T-helper 1 cell treated with Interleukin-12 subunit alpha and Interleukin-12 subunit beta and Interleukin-4 antibody, amounts not matched to agents 30 μg/mL and 1 μg/mL, for 36 hours (primary cell): ENCODE data around the gene DHX34.
"Not testable (repeated sequence)": the region's sequence is repeated elsewhere in the genome, so short reads cannot be mapped to it uniquely, and the experiment has no call there.

ENCODE experiments used
- H3K27ac Mint-ChIP-seq: one replicate; pipeline ENCODE4 v1.8.0; 2021; ENCODE audit warnings: mild to moderate bottlenecking, mixed read lengths
- H3K27me3 Mint-ChIP-seq: one replicate; pipeline ENCODE4 v1.8.0; 2021; ENCODE audit warnings: low read depth, mixed read lengths
- H3K36me3 Mint-ChIP-seq: one replicate; pipeline ENCODE4 v1.8.0; 2021; ENCODE audit warnings: low read depth, mixed read lengths
- H3K4me1 Mint-ChIP-seq: one replicate; pipeline ENCODE4 v1.8.0; 2021; ENCODE audit warnings: low read depth, mixed read lengths
- H3K4me3 Mint-ChIP-seq: one replicate; pipeline ENCODE4 v1.8.0; 2021; ENCODE audit warnings: mild to moderate bottlenecking, moderate library complexity, mixed read lengths
- H3K9me3 Mint-ChIP-seq: one replicate; pipeline ENCODE4 v1.8.0; 2021; ENCODE audit warnings: mixed read lengths

Gene DHX34

DNA sequence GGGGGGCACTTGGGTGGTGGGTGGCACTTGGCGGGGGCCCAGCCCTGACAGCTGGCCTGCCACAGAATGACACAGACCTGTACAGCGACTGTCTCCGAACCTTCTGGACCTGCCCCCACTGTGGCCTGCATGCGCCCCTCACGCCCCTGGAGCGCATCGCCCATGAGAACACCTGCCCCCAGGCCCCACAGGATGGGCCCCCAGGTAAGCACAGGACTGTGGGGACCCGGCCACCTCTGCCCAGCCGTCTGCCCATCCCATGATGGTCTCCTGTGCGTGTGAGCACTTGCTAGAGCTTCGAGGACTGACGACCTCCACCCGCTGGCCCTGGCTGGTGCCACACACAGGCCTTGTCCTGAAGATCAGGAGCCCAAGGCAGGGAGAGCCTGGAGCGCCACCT, 32.0 kb downstream of the DHX34 start:
- Mint-ChIP-seq H3K4me3 (no peak overlapping the region), H3K27me3 (no peaks in the 10 kb centered on the region), H3K9me3 (no peaks in the 10 kb centered on the region), H3K4me1 (peaks cover 11% of the 10 kb centered on the region), H3K36me3 (peaks cover 14% of the 10 kb centered on the region), H3K27ac (no peak overlapping the region)

DNA sequence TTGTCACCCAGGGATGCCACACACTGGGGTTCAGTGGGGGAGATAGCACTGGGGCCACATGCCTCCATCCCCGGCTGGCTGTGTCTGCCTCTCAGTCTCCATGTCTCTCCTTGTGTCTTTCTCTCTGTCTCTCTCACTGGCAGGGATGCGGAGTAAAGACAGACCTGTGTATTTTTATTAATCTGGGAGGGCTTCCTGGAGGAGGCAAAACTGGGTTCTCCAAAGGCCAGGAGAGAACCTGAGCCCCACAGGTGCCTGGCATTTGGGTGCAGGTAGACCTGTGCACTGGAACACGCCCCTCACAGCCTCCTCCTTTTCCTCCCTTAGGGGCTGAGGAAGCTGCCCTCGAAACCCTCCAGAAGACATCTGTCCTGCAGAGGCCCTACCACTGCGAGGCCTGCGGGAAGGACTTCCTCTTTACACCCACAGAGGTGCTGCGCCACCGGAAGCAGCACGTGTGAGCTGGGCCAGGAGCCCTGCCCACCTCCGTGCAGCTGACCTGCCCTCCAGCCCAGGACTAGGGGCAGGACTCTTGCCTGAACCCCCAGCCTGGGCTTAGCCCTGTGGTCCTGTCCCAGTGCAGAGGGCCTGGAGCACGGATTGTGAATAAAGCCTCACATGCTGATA, 32.7 kb downstream of the DHX34 start:
- Mint-ChIP-seq H3K27ac (no peak overlapping the region), H3K36me3 (peaks cover 13% of the 10 kb centered on the region), H3K9me3 (no peaks in the 10 kb centered on the region), H3K4me1 (peaks cover 11% of the 10 kb centered on the region), H3K4me3 (no peak overlapping the region), H3K27me3 (no peaks in the 10 kb centered on the region)

DNA sequence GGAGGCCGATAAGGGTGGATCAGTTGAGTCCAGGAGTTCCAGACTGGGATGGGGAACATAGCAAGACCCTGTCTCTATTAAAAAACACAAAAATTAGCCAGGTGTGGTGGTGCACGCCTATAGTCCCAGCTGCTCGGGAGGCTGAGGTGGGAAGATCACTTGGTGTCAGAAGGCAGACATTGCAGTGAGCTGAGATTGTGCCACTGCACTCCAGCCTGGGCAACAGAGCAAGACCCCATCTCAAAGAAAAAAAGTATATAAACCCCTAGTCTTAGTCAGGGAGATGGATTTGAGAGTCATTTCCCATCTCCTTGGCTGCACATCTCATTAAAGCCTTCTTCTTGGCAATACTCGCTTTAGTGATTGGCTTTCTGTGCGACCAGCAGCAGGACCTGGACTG, 34.8 kb downstream of the DHX34 start:
- H3K9me3 Mint-ChIP-seq, H3K27me3 Mint-ChIP-seq, H3K27ac Mint-ChIP-seq, H3K4me3 Mint-ChIP-seq: not testable (repeated sequence)
- Mint-ChIP-seq H3K36me3 (peaks cover 13% of the 10 kb centered on the region), H3K4me1 (peaks cover 11% of the 10 kb centered on the region)

DNA sequence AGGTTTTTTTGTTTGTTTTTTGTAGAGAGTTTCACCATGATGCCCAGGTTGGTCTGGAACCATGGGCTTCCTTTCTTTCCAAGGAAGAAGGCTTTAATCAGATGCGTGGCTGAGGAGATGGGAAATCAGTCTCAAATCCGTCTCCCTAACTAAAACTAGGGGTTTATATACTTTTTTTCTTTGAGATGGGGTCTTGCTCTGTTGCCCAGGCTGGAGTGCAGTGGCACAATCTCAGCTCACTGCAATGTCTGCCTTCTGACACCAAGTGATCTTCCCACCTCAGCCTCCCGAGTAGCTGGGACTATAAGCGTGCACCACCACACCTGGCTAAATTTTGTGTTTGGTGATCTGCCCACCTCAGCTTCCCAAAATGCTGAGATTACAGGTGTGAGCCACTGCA, 35.4 kb downstream of the DHX34 start:
- not testable (repeated sequence) for H3K27ac Mint-ChIP-seq, H3K27me3 Mint-ChIP-seq, H3K4me3 Mint-ChIP-seq, H3K9me3 Mint-ChIP-seq
- peaks cover 11% of the 10 kb centered on the region for H3K4me1 Mint-ChIP-seq
- peaks cover 13% of the 10 kb centered on the region for H3K36me3 Mint-ChIP-seq

DNA sequence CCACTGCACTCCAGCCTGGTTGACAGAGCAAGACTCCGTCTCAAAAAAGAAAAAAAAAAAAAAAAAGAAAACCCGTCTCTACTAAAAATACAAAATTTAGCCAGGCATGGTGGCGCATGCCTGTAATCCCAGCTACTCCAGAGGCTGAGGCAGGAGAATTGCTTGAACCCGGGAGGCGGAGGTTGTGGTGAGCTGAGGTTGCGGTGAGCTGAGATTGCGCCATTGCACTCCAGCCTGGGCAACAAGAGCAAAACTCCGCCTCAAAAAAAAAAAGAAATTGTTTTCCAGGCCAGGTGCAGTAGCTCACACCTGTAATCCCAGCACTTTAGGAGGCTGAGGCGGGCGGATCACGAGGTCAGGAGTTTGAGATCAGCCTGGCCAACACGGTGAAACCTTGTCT, 37.5 kb downstream of the DHX34 start:
- not testable (repeated sequence) for H3K27ac Mint-ChIP-seq, H3K4me3 Mint-ChIP-seq, H3K27me3 Mint-ChIP-seq, H3K36me3 Mint-ChIP-seq, H3K9me3 Mint-ChIP-seq
- H3K4me1 Mint-ChIP-seq, result peaks cover 12% of the 10 kb centered on the region

DNA sequence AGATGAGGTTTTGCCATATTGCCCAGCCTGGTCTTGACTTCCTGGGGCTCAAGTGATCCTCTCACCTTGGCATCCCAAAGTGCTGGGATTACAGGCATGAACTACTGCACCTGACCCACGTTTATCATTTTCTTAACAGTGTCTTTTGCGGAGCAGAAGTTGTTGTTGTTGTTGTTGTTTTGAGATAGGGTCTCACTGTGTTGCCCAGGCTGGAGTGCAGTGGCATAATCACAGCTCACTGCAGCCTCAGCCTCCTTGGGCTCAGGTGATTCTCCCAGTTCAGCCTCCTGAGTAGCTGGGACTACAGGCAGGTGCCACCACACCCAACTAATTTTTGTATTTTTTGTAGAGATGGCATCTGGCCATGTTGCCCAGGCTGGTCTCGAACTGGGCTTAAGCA, 38.5 kb downstream of the DHX34 start:
- H3K27ac Mint-ChIP-seq, H3K4me1 Mint-ChIP-seq, H3K4me3 Mint-ChIP-seq, H3K27me3 Mint-ChIP-seq, H3K36me3 Mint-ChIP-seq, H3K9me3 Mint-ChIP-seq: not testable (repeated sequence)

DNA sequence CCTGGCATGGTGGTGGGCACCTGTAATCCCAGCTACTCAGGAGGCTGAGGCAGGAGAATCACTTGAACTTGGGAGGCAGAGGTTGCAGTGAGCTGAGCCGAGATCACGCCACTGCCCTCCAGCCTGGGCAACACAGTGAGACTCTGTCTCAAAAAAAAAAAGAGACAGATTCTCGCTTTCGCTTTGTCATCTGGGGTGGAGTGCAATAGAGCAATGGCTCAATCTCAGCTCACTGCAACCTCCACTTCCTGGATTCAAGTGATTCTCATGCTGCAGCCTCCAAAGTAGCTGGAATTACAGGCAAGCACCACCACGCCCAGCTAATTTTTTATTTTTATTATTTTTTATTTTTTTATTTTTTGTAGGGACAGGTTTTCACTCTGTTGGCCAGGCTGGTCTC, 39.6 kb downstream of the DHX34 start:
- not testable (repeated sequence) for H3K27ac Mint-ChIP-seq, H3K4me3 Mint-ChIP-seq, H3K36me3 Mint-ChIP-seq, H3K27me3 Mint-ChIP-seq, H3K9me3 Mint-ChIP-seq, H3K4me1 Mint-ChIP-seq

DNA sequence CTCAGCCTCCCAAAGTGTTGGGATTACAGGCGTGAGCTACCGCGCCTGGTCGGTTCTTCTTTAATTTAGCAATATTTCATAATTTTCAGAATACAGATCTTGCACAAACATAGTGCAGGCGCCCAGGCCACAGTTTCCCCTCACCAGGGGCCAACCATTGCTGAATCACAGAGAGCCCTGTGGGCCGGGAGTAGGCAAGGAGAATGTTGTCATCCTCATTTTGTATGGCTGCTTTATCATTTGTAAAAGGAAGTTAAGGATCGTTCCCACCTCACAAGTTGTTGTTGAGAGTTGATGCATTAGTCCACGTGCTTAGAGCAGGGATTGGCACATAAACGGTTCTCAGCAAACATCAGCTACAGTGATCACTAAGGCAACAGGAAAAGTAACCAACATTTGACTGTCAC, 40.0 kb downstream of the DHX34 start:
- Mint-ChIP-seq H3K4me3 (no peak overlapping the region), H3K27ac (no peak overlapping the region), H3K9me3 (no peaks in the 10 kb centered on the region), H3K27me3 (no peaks in the 10 kb centered on the region), H3K4me1 (peaks cover 4% of the 10 kb centered on the region), H3K36me3 (no peaks in the 10 kb centered on the region)

DNA sequence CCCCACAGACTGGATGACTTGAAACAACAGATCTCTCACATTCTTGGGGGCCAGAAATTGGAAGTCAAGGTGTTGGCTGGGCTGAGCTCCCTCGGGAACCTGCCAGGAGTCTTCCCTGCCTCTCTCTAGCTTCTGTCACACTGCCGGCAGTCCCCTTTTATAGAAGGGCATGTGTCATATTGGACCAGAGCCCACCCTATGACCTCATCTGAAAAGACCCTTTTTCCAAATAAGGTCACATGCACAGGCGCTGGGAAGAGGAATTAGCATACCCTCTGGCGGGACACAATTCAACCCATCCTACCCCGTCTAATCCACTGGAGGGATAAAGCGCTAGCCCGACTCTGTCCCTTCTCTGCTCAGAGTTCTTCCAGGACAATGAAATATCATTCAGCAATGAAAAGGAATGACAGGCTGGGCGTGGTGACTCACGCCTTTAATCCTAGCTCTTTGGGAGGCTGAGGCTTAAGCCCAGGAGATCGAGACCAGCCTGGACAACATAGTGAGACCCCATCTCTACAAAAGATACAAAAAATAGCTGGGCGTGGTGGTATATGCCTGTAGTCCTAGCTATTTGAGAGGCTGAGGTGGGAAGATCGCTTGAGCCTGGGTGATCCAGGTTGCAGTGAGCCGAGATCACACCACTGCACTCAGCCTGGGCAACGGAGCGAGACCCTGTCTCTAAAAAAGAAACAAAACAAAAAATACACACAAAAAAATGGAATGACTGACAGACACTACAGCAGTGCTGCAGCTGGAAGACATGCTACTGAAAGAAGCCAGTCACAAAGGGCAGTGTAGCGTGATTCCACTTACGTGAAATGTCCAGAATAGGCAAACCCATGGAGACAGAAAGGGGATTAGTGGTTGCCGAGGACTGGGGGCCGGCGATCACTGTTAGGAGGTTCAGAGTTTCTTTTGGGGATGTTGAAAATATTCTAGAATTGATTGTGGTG, 41.7 kb downstream of the DHX34 start:
- Mint-ChIP-seq H3K4me1 (peaks cover 4% of the 10 kb centered on the region), H3K4me3 (no peak overlapping the region), H3K27me3 (no peaks in the 10 kb centered on the region), H3K27ac (no peak overlapping the region), H3K36me3 (no peaks in the 10 kb centered on the region), H3K9me3 (no peaks in the 10 kb centered on the region)

DNA sequence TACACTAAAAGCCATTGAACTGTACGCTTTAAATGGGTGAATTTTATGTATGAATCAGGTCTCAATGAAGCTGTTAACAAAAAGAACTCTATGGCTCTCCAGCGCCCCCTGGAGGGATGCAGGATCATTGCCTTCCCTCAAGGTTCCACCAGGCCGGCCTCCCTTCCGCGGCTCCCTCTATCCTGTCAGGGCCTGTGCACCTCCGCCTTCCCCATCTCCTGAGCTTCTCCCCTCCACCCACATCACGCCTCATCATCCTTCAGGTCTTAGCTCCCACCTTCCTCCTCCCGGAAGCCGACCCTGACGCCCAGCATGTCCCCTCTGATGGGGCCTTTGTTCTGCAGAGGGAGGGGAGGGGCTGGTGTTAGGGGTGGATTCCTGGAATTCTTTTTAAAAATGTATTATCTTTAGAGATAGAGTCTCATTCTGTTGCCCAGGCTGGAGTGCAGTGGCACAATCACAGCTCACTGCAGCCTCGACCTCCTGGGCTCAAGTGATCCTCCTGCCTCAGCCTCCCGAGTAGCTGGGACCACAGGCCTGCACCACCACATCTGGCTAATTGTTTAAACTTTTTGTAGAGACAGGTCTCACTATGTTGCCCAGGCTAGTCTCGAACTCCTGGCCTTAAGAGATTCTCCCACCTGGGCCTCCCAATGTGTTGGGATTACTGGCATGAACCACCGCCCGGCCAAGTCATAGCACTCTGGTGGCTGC, 42.6 kb downstream of the DHX34 start:
- H3K4me3 Mint-ChIP-seq, result no peak overlapping the region
- no peaks in the 10 kb centered on the region for H3K27me3 Mint-ChIP-seq
- H3K36me3 Mint-ChIP-seq, result no peaks in the 10 kb centered on the region
- no peak overlapping the region for H3K27ac Mint-ChIP-seq
- peaks cover 4% of the 10 kb centered on the region for H3K4me1 Mint-ChIP-seq
- no peaks in the 10 kb centered on the region for H3K9me3 Mint-ChIP-seq

DNA sequence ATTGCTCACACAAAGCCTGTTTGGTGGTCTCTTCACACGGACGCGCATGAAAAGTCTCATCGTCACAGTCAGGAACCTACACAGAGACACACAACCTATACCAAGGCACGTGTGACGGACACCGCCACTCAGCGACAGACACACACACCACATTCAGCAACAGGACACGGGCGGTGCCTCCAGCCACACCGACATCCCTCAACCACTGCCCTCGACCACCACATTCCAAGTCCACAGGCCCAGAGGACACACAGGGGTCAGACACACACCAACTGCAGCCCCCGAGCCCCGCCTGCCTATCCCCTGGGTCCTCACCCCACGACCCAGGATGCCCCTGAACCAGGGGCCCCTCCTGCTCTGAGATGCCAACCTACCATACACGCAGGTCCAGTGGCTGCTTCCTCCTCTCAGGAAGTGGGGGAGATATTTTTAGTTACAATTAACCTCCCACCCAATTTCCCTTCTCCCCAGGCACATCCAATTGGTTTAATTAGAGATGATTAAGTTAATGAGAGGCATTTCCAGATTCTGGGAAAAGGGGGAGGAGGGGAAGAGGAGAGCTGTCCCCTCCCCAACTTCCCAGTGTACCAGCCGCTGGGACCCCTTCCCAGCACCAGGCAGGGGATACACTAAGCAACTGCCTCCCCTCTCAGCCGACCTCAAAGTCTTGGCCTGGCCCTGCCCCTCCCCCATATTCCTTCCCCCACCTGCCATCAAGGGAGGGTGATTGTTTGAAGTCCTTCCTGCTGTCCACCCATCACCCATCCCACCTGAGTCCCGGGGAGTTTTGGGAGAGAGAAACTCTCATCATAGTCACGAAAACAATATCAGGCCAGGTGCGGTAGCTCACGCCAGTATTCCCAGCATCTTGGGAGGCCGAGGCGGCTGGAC, 49.8 kb downstream of the DHX34 start:
- H3K27ac Mint-ChIP-seq, result peak overlapping the region; percentile 43
- H3K4me1 Mint-ChIP-seq, result no peaks in the 10 kb centered on the region
- H3K36me3 Mint-ChIP-seq, result no peaks in the 10 kb centered on the region
- H3K4me3 Mint-ChIP-seq, result no peak overlapping the region
- peaks cover 7% of the 10 kb centered on the region for H3K27me3 Mint-ChIP-seq
- no peaks in the 10 kb centered on the region for H3K9me3 Mint-ChIP-seq

DNA sequence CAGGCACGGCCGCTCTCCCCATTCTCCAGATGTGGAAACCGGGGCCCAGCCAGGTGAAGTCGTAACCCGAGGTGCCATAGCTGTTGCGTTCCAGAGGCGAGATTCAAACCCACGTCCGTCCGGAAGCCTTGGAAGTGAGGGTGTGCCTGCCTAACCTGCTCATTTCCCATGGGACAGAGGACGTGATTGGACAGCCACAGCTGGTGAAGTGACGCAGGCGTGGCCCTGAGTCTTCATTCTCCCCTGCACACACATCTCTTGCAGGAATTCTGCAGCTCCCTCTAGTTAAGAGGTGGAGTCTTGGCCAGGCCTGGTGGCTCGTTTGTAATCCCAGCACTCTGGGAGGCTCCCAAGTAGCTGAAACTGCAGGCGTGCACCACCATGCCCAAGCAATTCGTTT, 53.4 kb downstream of the DHX34 start:
- peaks cover 25% of the 10 kb centered on the region for H3K27me3 Mint-ChIP-seq
- H3K4me1 Mint-ChIP-seq, result no peaks in the 10 kb centered on the region
- no peak overlapping the region for H3K27ac Mint-ChIP-seq
- no peaks in the 10 kb centered on the region for H3K36me3 Mint-ChIP-seq
- H3K9me3 Mint-ChIP-seq, result no peaks in the 10 kb centered on the region
- H3K4me3 Mint-ChIP-seq, result no peak overlapping the region

DNA sequence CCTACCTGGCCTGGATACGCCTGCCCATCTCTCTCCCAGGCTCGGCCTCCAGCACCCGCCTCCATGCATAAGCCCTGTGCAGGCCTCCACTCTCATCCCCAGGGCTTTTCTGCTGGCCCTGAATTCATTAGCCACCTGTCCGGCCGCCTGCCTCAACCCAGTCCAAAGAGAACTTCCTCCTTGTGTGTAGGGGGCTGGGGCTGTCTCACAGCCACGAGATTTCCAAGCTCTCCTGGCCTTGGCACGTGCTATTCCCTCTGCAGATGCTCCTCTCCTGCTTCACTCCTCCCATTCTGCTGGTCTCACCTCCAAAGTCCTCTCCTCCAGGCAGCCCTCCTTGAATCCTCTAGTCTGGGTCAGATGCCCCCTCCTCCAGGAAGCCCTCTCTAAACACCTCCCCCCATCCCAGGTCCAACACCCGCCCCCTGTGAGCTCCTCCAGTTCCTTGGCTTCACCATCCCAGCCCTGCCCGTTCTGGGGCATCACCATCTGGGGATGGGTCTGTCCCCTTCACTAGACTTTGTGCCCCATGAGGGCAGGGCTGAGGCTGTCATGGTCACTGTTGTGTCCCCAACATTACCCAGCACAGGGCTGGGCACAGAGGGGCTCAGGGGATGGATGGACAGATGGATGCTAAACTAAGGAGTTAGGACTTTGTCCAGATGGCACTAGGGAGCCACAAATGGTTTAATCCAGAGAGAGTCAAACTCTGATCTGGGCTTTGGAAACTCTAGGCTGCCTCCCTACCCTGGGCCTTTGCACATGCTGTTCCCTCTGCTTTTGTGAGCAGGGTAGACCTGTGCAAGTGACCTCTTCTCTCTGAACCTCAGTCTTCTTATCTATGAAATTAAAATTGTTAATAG, 55.5 kb downstream of the DHX34 start:
- Mint-ChIP-seq H3K4me3 (no peak overlapping the region), H3K27me3 (peaks cover 38% of the 10 kb centered on the region), H3K27ac (no peak overlapping the region)

More for the DNA sequence above, 55.5 kb downstream of the DHX34 start:
- H3K9me3 Mint-ChIP-seq, result no peaks in the 10 kb centered on the region
- no peaks in the 10 kb centered on the region for H3K36me3 Mint-ChIP-seq
- no peaks in the 10 kb centered on the region for H3K4me1 Mint-ChIP-seq
